SJCRH30 (cell line): ENCODE results near the gene JCHAIN. TPM values are rescaled to one million over a fixed set of nuclear protein-coding genes. Genes with fewer than 3 reads are reported as not detected.
"Not testable (repeated sequence)": the region's sequence is repeated elsewhere in the genome, so short reads cannot be mapped to it uniquely, and the experiment has no call there.

Source experiments
- DNase-seq, 2 experiments: peaks; one replicate each; pipeline ENCODE4 v3.0.0-alpha.2; 2015 to 2020
- H3K27ac ChIP-seq: fragments of 250-450 bp; sonication (Bioruptor Pico); 2 replicates; pipeline ENCODE4 v1.5.1; 2020; ENCODE audit warnings: mild to moderate bottlenecking, moderate library complexity
- H3K27me3 ChIP-seq: fragments of 250-450 bp; sonication (Bioruptor Pico); 2 replicates; pipeline ENCODE4 v1.5.1; 2020; ENCODE audit warnings: mild to moderate bottlenecking, moderate library complexity
- H3K36me3 ChIP-seq: fragments of 250-450 bp; sonication (Bioruptor Pico); 2 replicates; pipeline ENCODE4 v1.5.1; 2020; ENCODE audit warnings: mild to moderate bottlenecking, moderate library complexity
- H3K4me1 ChIP-seq: fragments of 250-450 bp; sonication (Bioruptor Pico); 2 replicates; pipeline ENCODE4 v1.5.1; 2020; ENCODE audit warnings: mild to moderate bottlenecking, moderate library complexity
- H3K4me3 ChIP-seq: fragments of 250-450 bp; sonication (Bioruptor Pico); 2 replicates; pipeline ENCODE4 v1.5.1; 2020; ENCODE audit warnings: mild to moderate bottlenecking, moderate library complexity
- H3K9me3 ChIP-seq: fragments of 250-450 bp; sonication (Bioruptor Pico); replicated peaks from 2 replicates; pipeline ENCODE4 v1.5.1; 2020; ENCODE audit warnings: mild to moderate bottlenecking, moderate library complexity
- total RNA-seq: library from RNA; depleted of rRNA; stranded (reverse); fragments of >200 nt; shearing (Covaris generic); gene quantifications from 2 replicates; pipeline ENCODE4 v1.2.3, GENCODE V29; 2014

JCHAIN gene
- total RNA-seq, 1 experiment from 2014 or later: not detected

DNA sequence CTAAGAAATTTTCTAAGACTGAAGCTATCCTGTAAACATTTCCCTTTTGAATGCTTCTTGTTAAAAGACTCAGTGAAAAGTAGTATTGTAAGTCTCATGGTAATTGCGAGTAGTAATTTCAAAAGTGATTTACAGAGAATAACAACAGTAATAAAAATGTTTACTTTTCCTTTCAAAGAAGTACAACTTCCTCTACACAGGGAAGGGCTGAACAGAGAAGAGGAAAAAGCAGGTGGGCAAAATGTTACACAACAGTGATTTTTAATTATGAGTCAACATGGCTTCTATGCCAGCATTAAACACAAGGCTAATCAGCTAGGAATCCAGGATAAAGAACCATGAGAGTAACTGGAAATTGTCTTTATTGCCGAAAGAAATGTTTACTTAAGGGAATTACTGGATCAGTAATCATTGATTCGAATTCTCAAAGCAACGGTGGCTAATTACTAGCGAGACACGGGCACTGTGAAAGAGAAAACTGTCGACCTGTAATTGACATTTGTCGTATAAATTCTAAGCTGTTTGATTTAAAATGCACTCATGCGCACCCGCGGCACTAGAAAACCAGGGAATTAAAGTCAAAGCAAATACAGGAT lies 37.4 kb upstream of the JCHAIN start:
- peak overlapping the region; percentile 83 for H3K4me3 ChIP-seq
- peak overlapping the region; percentile 77 for H3K27ac ChIP-seq
- H3K9me3 ChIP-seq: no peaks in the 10 kb centered on the region
- H3K36me3 ChIP-seq: no peaks in the 10 kb centered on the region
- no peaks in the 10 kb centered on the region for H3K27me3 ChIP-seq
- peaks cover 6% of the 10 kb centered on the region; the same call in 1 of the 2 replicates for H3K4me1 ChIP-seq
- peak in 1 of 2 experiments; percentile 40 for DNase-seq

DNA sequence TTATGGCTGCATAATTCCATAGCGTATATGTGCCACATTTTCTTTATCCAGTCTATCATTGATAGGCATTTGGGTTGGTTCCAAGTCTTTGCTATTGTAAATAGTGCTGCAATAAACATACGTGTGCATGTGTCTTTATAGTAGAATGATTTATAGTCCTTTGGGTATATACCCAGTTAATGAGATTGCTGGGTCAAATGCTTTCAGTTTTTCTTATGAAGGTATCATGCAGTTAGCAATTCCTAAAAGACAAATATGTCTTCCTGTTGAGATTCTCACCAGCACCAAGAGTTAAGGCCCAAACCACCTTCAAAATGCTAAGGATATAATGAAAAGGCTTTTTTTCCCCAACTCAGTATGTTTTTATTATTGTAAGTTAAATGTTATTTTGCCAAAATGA lies 36.3 kb upstream of the JCHAIN start:
- H3K27ac ChIP-seq, H3K4me1 ChIP-seq, H3K9me3 ChIP-seq, H3K27me3 ChIP-seq, H3K36me3 ChIP-seq, H3K4me3 ChIP-seq, DNase-seq: not testable (repeated sequence)

DNA sequence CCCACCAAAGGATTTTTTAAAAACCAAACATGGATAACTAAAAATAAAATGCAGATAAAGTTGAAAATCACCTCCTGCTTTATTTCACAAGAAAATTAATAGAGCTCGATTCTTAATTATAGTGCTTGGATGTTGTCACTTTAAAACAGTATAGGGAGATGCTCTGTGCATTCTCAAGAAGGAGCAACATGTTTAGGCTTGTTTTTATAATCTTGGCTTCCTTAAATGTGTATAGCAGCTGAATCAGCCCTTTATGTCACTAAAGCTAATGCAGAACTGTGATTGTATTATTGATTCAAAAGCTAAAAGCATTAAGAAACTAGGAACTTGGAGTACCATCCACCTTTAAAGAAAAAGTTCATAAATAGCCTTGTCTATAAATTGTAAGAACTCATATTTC lies 35.0 kb upstream of the JCHAIN start:
- no peak overlapping the region for H3K27ac ChIP-seq
- DNase-seq: no peak

DNA sequence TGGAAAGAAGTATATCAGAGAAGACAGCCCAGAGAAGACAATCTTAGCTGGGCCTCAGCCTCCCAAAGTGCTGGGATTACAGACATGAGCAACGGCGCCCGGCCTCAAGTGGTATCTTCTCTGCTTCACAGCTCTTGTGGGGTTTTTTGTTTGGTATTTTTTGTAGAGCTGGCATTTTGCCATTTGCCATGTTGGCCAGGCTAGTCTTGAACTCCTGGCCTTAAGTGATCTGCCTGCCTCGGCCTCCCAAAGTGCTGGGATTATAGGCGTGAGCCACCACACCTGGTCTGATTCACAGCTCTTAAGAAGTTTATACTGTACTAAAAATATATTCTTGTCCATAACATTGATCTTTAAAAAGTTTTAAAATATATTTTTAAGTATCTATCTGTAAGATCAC lies 34.4 kb upstream of the JCHAIN start:
- Histone ChIP-seq H3K36me3 (no peaks in the 10 kb centered on the region), H3K4me3 (no peak overlapping the region), H3K27ac (no peak overlapping the region), H3K9me3 (no peaks in the 10 kb centered on the region), H3K27me3 (no peaks in the 10 kb centered on the region), H3K4me1 (no peaks in the 10 kb centered on the region)
- no peak for DNase-seq

More for the DNA sequence above, 35.0 kb upstream of the JCHAIN start:
- Histone ChIP-seq H3K36me3 (no peaks in the 10 kb centered on the region), H3K9me3 (no peaks in the 10 kb centered on the region), H3K4me1 (0 out of 2 replicates have a peak, but pooled peaks cover under 1% of the 10 kb centered on the region), H3K27me3 (no peaks in the 10 kb centered on the region), H3K4me3 (no peak overlapping the region)

DNA sequence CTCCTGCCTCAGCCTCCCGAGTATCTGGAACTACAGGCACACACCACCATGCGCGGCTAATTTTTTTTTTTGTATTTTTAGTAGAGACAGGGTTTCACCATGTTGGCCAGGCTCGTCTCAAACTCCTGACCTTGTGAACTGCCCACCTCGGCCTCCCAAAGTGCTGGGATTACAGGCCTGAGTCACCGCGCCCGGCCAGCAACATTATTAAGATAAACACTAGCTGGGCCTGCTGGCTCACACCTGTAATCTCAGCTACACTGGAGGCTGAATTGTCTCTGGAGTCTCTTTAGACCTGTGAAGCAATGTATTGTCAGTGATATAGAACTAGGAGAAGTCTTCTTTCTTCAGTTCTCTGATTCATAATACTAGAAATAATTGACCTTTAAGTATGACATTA lies 32.1 kb upstream of the JCHAIN start:
- not testable (repeated sequence) for DNase-seq, H3K4me3 ChIP-seq, H3K36me3 ChIP-seq, H3K27ac ChIP-seq, H3K4me1 ChIP-seq, H3K9me3 ChIP-seq, H3K27me3 ChIP-seq

DNA sequence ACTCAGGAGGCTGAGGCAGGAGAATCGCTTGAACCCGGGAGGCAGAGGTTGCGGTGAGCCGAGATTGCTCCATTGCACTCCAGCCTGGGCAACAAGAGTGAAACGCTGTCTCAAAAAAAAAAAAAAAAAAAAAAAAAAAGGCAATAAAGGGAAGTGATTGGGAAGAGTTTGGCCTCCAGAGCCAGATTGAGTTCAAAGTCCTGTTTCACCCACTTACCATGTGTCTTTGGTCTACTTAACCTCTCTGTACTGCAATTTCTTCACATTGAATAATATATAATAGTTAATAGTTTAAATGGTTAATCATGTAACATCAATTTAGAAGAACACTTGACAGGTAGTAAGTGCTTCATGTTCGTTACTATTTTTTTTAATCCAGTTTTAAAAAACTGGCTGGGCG lies 28.3 kb upstream of the JCHAIN start:
- H3K27ac ChIP-seq, DNase-seq: not testable (repeated sequence)

DNA sequence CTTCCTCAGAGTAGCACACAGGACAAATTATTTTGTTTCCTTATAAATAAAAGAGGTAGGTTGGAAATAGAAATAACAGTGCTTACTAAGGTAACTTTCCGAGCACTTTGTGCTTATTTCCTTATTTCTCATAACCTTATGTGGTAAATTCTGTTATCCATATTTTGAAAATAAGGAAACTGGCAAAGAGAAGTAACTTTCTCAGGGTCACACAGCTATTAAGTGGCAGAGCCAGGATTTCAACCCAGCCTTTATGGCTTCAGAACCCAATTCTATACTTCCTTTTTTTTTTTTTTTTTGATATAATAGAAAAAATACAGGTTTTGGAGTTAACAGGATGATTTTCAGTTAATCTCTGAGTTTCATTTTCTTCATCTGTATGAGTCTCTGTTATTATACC lies 25.4 kb upstream of the JCHAIN start:
- Histone ChIP-seq H3K36me3 (peaks cover 22% of the 10 kb centered on the region), H3K27me3 (no peaks in the 10 kb centered on the region; the same call in 1 of the 2 replicates), H3K4me1 (peaks cover 7% of the 10 kb centered on the region), H3K4me3 (no peak overlapping the region), H3K27ac (no peak overlapping the region), H3K9me3 (no peaks in the 10 kb centered on the region)
- DNase-seq: no peak

More for the DNA sequence above, 28.3 kb upstream of the JCHAIN start:
- H3K4me1 ChIP-seq, H3K27me3 ChIP-seq, H3K9me3 ChIP-seq, H3K4me3 ChIP-seq: not testable (repeated sequence)
- H3K36me3 ChIP-seq: peaks cover 19% of the 10 kb centered on the region

DNA sequence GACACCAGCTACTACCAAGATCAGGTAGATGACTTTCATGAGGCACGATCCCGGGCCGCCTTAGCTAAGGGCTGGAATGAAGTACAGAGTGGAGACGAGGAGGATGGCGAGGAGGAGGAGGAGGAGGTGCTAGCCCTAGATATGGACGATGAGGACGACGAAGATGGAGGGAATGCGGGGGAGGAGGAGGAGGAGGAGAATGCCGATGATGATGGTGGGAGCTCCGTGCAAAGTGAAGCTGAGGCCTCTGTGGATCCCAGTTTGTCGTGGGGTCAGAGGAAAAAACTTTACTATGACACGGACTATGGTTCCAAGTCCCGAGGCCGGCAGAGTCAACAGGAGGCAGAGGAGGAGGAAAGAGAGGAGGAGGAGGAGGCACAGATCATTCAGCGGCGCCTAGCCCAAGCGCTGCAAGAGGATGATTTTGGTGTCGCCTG lies 22.5 kb upstream of the JCHAIN start:
- H3K9me3 ChIP-seq: no peaks in the 10 kb centered on the region
- H3K4me1 ChIP-seq: peaks cover 7% of the 10 kb centered on the region
- no peaks in the 10 kb centered on the region; the same call in 1 of the 2 replicates for H3K27me3 ChIP-seq
- H3K4me3 ChIP-seq: peak overlapping the region; percentile 93
- no peak for DNase-seq
- H3K27ac ChIP-seq: peak overlapping the region; percentile 68
- peaks cover 22% of the 10 kb centered on the region for H3K36me3 ChIP-seq

DNA sequence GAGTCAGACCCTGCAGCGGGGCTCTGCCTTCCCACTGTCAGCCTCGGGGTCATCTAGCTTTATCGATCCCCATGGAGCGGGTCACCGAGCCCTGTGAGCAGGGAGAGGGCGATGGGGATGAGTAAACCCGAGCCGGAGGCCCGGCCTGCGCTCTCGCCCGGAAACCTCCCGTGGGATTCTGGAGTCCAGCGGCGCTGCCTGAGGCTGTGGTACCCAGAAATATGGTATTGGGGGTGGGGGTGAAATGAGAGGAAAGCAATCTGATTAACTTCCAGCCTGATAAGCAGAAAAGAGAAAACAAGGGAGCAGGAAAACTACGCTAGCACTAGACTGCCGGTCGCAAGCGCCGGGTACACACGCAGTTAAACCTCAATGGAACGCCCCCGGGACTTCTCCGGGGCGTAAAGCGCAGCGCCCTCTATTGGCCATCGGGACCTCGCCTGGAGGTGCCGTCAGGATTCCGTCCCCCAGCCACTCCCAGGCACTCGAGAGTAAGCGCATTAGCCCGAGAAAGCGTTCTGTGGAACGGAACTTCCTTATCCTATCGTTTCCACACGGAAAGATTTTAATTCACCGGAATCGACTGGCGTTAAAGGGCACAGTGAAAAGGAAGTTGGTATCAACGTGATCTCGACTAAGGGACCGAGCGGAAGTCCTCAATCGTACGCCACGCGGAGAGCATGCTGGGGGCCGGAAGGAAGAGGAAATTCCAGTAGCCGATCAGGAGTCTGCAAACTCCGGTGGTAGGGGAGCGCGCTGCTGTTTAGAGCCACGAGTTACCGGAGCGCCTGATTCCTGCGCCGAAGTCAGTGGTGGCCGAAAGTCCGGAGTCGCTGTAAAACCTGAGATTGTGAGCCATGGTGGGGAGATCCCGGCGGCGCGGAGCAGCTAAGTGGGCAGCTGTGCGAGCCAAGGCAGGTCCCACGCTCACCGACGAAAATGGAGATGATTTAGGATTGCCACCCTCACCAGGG lies 21.8 kb upstream of the JCHAIN start, which contains the start of gene UTP3:
UTP3 (plus strand) TSS at position 712 of the 974 bp plus-strand sequence; CDS start at position 858, 146 bp downstream.
- Histone ChIP-seq H3K4me1 (peaks cover 7% of the 10 kb centered on the region), H3K9me3 (no peaks in the 10 kb centered on the region), H3K36me3 (peaks cover 21% of the 10 kb centered on the region), H3K27me3 (no peaks in the 10 kb centered on the region; the same call in 1 of the 2 replicates), H3K4me3 (peak within 1 kb of the TSS; percentile 93), H3K27ac (peak within 1 kb of the TSS; percentile 68)
- DNase-seq: peak; percentile 95 to 99

DNA sequence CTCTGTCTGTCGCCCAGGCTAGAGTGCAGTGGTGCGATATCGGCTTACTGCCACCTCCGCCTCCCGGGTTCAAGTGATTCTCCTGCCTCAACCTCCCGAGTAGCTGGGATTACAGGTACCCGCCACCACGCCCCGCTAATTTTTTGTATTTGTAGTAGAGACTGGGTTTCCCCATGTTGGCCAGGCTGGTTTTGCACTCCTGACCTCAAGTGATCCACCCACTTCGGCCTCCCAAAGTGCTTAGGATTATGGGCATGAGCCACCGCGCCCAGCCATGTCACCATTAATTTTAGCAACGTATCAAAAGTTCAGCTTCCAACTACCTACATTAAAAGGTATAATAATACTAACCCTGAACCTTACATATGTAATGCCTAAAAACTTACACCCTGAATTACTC lies 21.1 kb upstream of the JCHAIN start:
- Histone ChIP-seq H3K36me3 (peaks cover 14% of the 10 kb centered on the region), H3K4me3 (peak overlapping the region; percentile 93), H3K27me3 (no peaks in the 10 kb centered on the region; the same call in 1 of the 2 replicates), H3K9me3 (no peaks in the 10 kb centered on the region), H3K27ac (peak overlapping the region; percentile 68), H3K4me1 (peaks cover 7% of the 10 kb centered on the region)
- peak in 1 of 2 experiments; percentile 10 for DNase-seq

DNA sequence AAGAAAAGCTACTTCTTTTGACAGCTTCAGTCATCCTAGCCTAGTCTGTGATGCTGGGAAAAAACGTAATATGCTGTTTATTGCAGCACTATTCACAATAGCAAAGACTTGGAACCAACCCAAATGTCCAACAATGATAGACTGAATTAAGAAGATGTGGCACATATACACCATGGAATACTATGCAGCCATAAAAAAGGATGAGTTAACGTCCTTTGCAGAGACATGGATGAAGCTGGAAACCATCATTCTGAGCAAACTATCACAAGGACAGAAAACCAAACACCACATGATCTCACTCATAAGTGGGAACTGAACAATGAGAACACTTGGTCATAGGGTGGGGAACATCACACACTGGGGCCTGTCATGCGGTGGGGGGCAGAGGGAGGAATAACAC lies 15.8 kb upstream of the JCHAIN start:
- not testable (repeated sequence) for H3K4me3 ChIP-seq, H3K27ac ChIP-seq, H3K36me3 ChIP-seq, H3K9me3 ChIP-seq, H3K4me1 ChIP-seq, DNase-seq, H3K27me3 ChIP-seq

DNA sequence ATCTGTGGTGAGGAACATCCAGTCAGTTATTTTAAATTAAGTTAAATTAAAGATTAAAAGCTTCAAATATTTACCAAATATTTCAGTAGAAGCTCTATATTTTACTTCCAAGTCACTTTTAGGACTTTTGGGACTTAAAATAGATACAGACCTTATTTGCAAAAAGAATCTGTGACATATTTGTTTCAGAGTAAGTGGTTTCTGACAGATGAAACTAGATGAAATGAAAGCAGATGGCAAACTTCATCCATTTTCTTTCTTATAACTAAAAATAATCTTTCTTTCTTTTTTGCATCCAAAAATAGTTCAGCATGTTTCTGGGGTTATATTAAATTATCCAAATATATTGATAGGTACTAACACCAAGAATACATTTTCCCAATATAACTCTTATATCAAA lies 15.4 kb upstream of the JCHAIN start:
- no peaks in the 10 kb centered on the region for H3K9me3 ChIP-seq
- H3K36me3 ChIP-seq: no peaks in the 10 kb centered on the region
- no peak for DNase-seq
- H3K27me3 ChIP-seq: no peaks in the 10 kb centered on the region; the same call in 1 of the 2 replicates
- no peaks in the 10 kb centered on the region for H3K4me1 ChIP-seq
- H3K4me3 ChIP-seq: no peak overlapping the region
- no peak overlapping the region for H3K27ac ChIP-seq

DNA sequence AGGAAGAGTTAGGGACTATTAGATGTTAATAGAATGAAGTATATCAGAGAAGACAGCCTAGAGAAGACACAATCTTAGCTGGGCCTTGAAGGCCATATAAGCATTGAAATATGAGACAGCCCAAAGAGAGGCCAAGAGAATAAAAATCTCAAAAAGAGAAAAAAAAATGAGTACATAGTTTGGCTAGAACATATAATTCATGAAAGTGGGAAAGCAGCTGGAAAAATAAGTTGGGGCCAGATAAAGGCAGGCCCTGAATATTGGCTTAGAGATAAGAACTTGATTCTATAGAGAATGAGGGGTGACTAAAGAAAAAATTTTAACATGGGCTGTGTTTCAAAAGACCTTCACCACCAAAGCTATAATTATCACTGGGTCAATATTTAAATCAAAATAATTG lies 14.6 kb upstream of the JCHAIN start:
- H3K4me3 ChIP-seq: no peak overlapping the region
- no peaks in the 10 kb centered on the region for H3K9me3 ChIP-seq
- DNase-seq: no peak
- H3K27ac ChIP-seq: no peak overlapping the region
- H3K36me3 ChIP-seq: no peaks in the 10 kb centered on the region
- no peaks in the 10 kb centered on the region for H3K27me3 ChIP-seq
- H3K4me1 ChIP-seq: no peaks in the 10 kb centered on the region

DNA sequence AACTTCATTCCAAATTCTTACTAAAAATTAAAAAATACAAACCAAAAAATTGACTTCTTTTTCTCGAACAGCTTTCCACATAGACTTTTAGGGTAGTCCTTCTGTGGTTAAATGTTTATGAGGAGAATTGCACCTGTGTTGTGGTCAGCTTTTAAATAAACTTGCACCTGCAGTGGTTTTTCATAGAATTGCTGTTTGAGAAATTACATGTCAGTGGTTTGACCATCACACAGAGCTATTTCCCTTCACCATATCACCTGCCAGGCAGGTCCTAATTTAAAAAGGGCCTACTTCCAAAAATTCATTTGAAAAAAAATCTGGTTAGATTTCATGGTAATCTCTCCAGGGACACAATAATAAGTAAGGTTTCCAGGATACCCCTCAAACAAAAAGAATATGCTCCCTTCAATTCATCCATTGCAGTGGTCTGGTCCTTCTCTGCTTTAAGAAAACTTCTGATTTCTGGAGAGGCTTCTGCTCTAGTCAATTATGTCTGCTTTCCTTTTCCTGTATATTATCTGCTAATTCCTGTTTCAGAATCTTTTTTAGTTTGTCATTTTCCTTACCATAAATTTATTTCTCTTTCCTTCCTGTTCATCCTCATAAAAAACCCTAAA lies 12.2 kb upstream of the JCHAIN start:
- H3K4me1 ChIP-seq: no peaks in the 10 kb centered on the region
- H3K4me3 ChIP-seq: no peak overlapping the region
- H3K27me3 ChIP-seq: peaks cover 5% of the 10 kb centered on the region; the same call in 1 of the 2 replicates
- no peaks in the 10 kb centered on the region for H3K9me3 ChIP-seq
- no peaks in the 10 kb centered on the region for H3K36me3 ChIP-seq
- H3K27ac ChIP-seq: no peak overlapping the region
- no peak for DNase-seq
